ENCODE results near the gene DGLUCY. TPM values are rescaled to one million over a fixed set of nuclear protein-coding genes. Genes with fewer than 3 reads are reported as not detected.

DGLUCY gene
- total and polyA plus RNA-seq, 2 of the 8 experiments (the other 6 are each of a cell fraction or from before 2014, with no cell fraction given) = 24.9 to 31.8 TPM

GRCh38 chr14:91171291-91171690 is 57.4 kb downstream of the DGLUCY start (continued):
- TF ChIP-seq CTCF (IDR thresholded peaks at IDR 0.05; ENCODE audit: control extremely low read depth in 1 of 3, insufficient read depth in 1 of 3, low read depth in 1 of 3, low read length in 3 of 3) (no peak), E2F6 (IDR thresholded peaks at IDR 0.05) (no peak), SRF (IDR thresholded peaks at IDR 0.05; ENCODE audit: low read depth, low read length) (no peak), SIX5 (IDR thresholded peaks at IDR 0.05; ENCODE audit: low read depth, low read length) (no peak), CHD1 (IDR thresholded peaks at IDR 0.05; ENCODE audit: low read depth, low read length) (no peak)
